Measurements from ENCODE around the gene TAP1.

- TF ChIP-seq POLR2A (IDR thresholded peaks at IDR 0.05) = no peak
- TF ChIP-seq, protein P1, sequence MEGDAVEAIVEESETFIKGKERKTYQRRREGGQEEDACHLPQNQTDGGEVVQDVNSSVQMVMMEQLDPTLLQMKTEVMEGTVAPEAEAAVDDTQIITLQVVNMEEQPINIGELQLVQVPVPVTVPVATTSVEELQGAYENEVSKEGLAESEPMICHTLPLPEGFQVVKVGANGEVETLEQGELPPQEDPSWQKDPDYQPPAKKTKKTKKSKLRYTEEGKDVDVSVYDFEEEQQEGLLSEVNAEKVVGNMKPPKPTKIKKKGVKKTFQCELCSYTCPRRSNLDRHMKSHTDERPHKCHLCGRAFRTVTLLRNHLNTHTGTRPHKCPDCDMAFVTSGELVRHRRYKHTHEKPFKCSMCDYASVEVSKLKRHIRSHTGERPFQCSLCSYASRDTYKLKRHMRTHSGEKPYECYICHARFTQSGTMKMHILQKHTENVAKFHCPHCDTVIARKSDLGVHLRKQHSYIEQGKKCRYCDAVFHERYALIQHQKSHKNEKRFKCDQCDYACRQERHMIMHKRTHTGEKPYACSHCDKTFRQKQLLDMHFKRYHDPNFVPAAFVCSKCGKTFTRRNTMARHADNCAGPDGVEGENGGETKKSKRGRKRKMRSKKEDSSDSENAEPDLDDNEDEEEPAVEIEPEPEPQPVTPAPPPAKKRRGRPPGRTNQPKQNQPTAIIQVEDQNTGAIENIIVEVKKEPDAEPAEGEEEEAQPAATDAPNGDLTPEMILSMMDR (IDR thresholded peaks at IDR 0.05) = no peak
Measured at GRCh38 chr6:32879691-32880090, 26.2 kb upstream of the TAP1 start.

All from vagina (tissue), 2 donors.